Measurements from ENCODE around the gene FASLG.

DNA sequence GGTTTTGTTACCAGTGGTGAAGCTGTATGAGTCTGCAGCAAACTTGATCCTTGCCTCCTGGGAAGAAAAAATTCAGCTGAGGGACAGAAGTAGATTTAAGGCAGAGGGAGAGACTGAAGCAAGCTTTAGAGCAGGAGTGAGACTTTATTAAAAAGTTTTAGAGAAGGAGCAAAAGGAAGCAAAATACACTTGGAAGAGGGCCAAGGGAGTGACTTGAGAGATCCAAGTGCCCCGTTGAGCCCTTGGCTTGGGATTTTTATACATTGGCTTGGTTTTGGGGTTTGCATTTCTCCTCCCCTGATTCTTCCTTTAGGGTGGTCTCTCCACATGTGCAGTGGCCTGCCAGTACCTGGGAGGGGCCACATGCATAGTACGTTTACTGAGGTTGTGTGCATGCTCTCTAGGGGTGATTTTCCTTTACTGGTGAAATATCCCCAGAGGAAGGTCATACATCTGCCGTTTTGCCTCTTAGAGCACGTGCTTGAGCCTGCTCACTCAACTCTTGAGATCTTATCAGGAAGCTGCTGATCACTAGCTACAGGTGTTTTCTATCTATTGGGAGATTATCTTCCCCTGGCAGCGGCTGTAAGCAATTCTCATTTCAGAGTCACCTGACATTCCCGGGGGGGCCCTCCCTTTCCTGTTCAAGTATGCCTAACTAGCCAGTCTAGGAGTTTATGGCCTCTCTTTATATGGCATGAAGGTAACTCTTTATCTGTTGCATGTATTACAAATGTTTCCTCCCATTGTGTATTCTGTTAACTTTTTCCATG, 20.3 kb downstream of the FASLG start:
- TF ChIP-seq GATA3 (IDR thresholded peaks at IDR 0.05; ENCODE audit: low read depth, low read length) (no peak), GATA2 (IDR thresholded peaks at IDR 0.05; ENCODE audit: low read depth, low read length) (peak; percentile 59)
